HG03135 (cell line): ENCODE measurements around the gene RAD51B.
"Not testable (repeated sequence)": the region's sequence is repeated elsewhere in the genome, so short reads cannot be mapped to it uniquely, and the experiment has no call there.

ENCODE experiments used
- ATAC-seq: cut with Tn5 transposase; IDR thresholded peaks from one replicate; pipeline ENCODE4 v1.9.1; 2021; ENCODE audit warnings: mild to moderate bottlenecking, moderate library complexity; ENCODE audit not compliant: unreplicated experiment

The RAD51B gene

DNA sequence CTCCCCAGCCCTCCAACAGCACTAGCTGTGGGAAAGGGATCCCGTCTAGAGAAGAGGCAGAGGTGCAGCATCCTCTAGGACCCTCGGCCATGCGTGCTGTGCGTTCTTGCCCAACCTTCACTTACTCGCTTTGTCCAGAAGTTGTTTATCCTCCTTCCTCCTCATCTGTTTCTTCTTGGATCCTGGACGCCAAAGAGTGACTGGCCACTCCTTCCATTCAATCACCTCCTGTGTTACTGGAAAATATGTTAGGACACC is 832.8 kb downstream of the RAD51B start:
- ATAC-seq = no peak

DNA sequence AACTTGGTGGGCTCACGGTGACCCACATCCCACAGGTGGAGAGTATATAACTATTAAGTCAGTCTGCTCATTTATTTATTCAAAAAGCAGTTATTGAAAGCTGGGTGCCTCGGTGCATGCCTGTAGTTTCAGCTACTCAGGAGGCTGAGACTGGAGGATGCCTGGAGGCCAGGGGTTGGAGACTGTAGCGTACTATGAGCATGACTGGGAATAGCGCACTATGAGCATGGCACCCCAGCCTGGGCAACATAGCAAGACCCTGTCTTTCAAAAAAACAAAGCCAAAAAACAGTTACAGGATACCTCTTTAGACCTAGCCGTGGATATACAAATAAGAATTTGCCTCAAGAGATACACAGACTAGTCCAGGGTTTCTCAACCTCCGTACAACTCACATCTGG is 833.5 kb downstream of the RAD51B start:
- ATAC-seq = no peak

DNA sequence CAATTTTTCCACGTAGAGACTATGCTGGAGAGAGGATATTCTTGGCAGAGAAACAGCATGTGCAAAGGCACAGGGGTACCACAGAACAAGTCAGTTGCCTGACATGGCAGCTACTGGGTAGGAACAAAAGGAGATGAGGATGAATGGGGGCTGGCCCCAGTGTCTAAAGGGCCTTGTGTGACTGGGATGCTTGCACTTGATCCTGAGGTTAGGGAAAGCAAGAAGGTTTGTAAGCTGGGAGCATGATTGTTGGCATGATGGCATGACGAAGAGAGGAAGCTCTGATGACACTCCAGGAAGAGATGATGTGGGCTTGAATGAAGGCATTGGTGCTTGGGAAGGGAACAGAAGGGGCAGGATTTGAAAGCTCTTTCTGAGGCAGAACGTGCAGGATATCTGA is 834.2 kb downstream of the RAD51B start:
- no peak for ATAC-seq

DNA sequence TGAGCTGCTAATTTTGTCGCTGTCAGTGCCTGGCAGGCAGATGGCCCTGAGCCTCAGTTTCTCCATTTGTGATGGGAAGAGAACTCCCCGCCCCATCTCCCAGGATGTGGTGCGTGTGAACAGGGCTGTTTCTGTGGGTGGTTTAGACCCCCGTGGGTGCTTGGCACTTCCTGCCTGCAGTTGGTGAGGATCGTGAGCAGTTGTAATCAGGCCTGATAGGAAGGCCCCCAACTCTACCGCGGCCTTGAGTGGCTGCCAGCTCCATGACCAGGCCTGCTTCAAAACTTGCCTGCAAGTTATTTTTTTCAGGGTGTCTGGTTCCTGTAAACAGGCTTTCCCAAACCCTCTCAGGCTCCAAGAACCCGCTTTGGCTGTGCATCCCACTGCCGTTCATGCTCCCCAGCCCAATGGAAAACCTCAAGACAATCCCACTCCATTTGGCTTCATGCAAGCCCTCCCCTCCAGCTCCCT is 834.9 kb downstream of the RAD51B start:
- ATAC-seq = no peak

DNA sequence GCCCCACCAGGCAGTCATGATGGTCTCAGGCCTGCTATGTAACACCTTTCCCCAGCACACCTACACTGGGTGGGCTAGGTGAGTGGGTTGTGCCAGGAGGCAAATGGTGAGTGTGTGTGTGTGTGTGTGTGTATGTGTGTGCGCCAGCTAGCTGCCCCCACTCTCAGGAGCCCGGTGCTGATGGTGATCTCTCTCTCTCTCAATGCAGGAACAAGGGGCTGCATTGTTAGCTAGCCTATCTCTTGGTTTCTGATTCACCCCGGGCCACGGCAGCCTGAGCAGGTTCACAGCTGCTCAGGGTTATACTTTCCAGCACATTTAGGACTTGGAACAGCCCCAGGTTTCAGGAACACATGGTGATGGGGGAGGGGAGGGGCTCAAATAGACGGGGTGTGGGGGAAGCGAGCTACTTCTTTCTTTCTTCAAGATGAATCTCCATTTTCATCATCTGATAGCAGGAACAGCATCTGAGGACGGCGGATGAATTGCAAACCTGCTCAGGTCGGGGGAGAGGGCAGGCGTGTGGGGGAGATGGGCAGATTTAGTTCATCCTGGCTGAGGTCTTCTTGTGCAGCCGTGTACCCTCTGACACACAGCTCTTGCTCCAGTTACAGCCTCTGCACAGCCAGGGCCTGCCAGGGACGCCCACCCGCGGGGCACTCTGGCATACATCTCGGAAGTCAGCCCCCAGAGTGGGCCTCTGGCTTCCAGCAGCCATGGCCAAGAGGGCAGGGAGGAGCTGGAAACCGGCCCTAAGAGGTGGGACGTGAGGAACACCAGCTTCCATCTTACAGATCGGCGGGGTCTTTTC is 835.6 kb downstream of the RAD51B start:
- ATAC-seq = no peak

DNA sequence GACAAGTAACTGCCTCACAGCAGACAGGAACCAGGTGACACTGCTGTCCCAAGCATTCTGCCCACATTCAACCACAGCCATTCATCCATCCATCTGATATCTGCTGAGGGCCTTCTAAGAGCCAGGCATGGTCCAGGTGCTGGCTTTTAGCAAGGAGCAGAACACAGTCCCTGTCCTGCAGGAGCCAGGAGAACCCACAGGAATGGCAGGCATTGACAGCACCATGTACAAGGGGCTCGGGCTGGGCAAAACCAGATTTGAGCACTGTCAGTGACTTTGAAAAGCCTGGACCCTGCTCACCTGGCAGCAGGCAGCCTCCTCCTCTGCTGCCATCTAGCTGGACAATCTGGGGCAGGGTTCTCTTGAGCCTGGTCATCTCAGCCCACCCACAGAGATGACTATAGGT is 836.3 kb downstream of the RAD51B start:
- ATAC-seq = no peak

DNA sequence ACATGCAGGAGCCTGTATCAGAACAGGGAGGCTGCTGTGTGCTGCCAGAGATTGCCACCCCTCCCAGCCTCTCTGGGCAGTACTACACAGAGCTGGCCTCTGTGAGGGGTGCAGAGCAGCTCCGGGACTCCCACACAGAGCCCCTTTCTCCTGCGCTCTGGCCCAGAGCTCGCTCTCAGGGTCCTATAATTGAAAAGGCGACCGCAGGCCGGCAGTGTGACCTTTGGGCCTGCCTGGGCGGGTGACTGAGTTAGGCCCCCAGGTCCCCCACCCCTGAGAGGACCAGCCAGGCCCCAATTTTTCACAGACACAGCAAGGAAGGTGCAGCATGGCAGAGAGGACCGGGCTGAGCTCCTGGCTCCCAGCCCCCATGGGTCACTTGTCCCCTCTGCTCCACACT is 836.9 kb downstream of the RAD51B start:
- ATAC-seq = no peak

DNA sequence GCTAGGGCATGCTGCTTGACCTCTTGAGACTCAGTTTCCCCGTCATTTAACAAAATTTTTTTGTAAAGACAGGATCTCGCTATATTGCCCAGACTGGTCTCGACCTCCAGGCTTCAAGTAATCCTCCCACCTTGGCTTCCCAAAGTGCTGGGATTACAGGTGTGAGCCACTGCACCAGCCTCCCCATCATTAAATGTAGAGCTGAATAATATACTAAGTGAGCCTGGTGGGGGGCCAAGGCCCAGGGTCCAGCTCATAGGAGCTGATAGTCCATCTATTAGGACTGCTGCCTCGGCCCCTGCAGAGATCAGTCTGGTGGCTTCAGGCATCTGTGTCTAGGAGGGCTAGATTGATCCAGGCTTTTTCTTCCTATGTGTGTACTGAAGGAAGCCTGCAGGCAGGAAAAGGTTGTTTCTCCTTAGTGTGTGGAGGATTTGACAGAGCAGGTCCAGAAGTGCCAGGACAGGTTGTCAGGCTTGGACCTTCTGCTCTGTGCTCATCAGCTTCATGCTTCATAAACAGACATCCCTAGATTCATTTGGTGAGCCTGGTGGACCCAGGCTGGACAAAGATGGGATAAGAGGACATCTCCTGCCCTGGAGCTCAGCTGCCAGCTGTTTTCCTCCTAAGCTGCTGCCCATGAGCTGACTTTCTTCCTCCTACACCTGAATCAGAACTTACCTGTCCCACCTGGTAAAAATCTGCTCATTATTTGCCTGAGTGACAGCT is 837.9 kb downstream of the RAD51B start:
- ATAC-seq = no peak

DNA sequence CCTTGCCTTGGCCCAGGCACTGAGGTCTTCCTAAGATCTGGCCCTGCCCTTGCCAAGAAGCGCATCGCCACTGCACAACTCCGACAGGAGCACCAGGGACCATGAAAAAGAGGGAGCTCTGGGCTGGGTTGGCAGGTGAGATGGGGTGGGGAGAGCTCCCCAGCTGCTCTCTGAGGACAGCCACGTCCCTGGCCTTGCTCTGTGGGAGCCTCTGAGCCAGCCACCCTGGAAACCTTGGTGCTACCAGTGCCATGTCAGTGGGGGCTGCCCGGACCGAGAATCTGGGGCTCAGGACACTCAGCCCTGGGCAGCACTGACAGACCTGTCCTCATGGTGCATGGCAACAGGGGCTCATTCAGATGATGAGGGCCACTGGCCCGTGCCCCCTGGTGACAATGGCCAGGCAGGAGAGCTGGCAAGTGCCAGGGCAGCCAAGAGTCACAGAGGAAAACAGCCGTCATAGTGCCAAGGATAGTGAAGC is 838.5 kb downstream of the RAD51B start:
- no peak for ATAC-seq

DNA sequence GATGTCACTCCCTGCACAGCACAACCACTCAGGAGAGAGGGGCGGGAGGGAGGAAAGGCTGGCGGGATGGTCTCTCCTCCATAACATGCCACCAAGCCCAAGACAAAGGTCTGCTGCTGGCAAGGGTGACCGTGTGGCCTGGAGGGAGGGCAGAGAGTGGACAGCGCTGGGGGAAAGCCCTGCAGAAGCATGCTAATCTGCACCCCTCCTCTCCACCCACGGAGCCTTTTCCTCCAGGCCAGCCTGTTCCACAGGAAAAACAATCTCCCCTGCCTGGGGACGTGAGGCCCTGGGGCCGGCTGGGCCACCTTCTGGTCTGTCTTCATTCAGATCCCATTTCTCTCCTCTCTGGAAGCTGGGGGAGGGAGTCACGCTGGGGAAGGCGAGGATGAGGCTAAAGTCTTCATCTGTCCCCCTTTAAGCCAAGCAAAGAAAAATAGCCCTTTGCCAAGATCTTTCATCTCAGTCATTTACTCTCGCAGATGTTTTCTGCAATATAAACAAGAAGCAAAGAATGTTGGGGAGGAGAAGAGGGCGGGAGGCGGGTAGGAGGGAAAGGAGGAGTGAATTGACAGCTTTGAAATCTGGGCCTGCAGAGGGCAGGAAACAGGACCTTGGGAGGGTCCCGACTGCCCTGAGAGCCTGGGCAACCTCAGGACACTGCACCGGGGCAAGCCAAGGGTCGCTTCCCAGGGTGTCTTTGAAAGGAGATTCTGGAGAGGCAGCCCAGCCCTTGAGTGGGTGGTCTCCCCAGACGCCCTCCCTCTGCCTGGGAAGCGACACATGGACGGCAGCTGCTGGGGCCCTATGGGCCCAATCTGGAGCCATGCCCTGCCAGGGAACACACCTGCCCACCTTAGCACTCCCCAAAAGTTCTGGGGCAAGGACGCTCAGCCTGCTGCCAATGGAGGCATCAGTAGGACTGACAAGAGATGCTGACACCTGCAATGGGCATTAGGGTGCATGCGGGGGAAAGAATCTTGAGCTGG is 839.7 kb downstream of the RAD51B start:
- no peak for ATAC-seq

DNA sequence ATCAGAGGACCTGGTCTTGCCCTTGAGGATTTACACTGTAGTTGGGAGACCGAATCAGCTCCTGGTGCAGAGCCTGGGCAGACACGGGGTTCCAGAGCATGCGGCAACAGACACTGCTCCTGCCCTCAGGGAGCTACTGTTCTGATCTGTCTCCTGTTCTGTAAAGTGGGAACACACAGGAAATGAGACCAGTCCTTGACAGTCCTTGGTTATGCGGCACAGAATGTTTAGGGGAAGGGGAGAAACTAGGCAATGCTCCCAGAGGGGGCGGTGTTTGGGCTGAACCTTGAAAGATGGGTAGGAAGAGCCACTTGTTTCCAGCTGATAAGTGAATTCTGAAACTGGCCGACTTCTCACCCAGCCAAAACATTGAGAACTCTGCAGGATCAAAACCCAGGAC is 840.9 kb downstream of the RAD51B start:
- ATAC-seq = no peak

DNA sequence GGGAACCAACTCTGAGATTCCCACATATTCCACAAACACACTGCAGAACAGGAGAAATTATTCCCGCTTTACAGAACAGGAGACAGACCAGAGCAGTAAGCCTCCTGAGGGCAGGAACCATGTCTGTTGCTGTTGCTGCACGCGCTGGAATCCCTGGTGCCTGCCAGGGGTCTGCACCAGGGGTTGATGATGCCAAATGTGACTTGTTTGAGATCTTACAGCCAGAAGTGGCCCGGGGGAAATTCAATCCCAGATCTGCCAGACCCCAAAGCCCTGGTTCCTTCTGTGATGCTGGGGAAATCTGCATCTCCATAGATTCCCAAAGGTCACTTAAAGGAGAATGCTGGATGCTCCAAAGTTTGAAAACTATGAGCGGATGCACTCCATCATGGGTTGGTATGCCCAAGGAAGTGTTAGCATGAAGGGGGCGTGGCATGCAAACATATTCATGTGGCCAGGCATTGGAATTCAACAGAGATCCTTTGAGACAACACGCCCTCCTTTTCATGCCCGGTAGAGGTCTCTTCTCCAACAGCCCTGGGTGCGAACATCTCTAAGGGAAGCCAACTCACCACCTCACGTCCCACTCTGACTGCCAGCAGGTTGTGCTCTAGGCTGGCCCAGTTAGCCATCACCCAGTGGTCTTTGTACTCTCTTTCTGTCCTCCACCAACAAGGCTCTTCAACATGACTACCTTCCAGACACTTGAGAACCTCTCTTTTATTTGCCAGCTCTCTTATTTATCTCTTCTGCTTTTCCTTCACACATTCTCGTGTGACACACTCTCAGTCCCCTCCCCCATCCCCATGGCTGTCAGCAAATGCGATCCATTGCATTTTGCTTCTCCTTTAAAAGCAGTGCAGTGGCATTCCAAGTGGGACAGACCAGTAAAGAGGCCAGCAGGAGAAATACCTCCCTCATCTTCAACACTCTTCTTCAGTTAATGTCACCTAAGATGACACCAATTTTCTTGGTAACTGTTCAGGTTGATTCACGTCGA is 841.9 kb downstream of the RAD51B start:
- no peak for ATAC-seq

DNA sequence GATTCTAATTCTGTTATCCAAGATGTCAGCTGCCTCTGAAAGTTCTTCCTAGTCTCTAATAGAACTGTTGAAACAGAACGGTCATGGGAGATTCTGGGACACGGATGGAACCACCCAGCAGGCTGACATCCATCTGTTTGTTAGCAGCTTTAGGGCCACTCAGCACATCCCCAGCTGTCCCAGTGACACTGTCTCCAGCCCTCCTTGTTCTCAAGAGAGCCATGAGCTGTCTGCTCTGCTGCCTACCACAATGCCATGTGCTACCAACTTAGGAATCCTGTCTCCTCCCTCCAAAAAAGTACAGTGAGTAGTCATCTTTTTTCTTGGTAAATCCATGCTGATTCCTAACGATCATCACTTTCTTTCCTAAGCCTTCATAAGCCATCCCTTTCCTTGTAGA is 842.8 kb downstream of the RAD51B start:
- ATAC-seq = no peak

DNA sequence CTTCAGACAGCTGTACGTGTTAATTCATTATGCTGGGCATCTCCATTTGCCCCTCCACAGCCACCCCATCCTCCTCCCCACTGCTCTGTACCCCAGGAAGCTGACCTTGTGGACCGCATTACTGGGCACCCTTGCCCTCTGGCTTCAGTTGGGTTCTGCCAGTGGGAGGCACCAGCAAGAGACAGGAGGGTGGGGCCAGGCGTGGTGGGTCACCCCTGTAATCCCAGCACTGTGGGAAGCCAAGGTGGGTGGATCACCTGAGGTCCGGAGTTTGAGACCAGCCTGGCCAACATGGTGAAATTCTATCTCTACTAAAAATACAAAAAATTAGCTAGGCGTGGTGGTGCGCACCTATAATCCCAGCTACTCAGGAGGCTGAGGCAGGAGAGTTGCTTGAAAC is 843.2 kb downstream of the RAD51B start:
- not testable (repeated sequence) for ATAC-seq

DNA sequence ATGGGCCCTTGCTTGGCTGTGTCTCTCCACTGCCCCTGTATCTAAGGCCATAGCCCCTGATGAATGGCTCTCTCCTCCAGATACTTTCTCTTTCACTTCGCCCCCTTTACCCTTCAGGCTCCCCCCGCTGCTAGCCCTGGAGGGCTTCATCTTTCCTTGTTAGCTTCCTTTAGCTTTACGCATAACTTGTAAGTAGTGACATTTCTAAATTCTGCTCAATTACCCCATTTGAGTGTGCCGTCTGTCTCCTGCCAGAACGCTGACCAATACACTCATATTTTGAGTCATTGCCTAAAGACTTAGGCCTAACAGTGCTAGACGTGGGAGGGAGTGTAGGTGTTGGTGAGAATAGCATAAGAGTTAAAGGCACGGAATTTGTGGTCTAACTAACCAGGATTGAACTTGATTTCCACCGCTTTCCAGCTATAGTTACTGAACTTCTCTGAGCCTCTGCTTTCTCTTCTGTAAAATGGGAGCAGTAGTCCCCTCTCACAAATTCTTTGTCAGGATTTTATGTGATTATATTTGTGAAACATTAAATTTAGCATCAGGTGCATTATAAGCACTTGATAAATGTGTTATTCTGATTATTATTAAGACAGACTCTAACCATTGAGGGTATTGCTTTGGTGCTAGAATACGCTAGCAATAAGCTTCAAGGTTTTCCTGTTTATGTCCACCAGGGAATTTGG is 844.0 kb downstream of the RAD51B start:
- peak; percentile 70 for ATAC-seq

DNA sequence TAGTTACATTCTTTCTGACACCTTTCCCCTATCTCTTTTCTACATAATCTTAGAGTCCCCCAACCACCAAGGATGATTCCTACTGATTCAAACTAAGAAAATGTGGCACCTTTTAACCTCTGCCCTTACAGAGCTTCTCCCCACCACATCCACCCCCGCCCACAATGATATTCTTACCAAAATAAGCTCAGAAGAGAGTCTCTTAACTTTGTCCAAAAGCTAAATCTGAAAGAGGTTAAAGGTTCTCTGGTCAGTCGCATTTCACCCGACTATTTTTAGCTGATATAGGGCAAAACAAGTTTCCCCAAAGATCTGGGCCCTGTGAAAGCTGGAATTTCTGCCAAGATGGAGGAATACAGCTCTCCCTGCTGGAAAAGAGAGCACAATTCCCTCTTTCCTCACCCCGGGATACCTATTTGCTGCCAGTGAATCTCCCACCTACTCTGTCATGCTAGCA is 844.7 kb downstream of the RAD51B start:
- no peak for ATAC-seq

DNA sequence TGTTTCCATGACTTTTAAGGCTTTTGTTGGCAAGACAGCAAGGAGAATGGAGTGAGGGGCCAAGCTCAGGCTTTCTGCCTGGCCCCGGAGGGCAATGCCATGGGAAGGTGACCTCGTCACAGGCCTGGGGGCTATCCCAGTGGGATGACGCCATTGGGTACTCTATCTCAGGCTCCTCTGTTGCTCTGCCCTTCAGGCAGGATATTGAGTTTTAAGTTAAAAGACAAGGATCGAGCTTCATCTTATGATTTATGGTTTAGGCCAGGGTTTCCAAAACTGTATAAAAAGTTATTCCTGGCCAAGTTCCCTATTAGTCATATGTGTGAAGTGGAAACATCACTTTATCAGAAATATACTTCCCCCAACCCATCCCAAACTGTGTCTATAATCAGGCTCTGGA is 845.6 kb downstream of the RAD51B start:
- no peak for ATAC-seq

DNA sequence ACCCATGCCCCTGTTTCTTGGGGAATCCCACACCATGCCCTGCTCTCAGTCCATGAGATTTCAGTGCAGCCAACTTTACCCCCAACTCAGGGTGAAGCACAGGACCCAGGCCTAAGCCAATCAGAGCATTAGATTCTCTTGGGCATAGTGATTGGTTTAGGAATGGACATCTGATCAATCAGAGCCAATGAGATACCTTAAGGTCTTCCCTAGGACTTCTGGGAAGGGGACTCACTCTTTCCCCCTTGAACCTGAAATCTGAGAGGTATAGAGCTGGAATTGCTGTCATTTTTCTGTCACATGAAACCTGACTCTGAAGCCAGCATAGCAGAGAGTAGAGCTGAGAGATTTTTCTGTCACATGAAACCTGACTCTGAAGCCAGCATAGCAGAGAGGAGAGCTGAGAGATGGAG is 846.2 kb downstream of the RAD51B start:
- ATAC-seq = no peak

DNA sequence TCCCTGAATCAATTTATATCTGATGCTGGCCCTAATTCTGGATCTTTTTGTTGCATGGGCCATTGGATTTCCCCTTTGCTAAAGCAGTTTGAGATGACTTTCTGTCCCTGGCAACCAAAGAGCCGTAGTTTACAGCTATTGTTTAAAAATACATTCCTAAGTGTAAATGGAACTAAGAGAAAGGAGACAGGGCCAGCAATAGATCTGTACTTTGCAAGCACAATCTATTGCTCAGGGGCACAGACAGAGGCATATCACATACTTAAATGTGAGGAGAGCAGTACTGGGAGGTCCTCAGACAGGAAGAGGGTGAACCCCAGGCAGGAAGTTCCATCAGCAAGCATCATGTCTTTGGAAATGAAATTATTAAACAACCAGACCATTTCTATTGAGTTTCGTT is 846.7 kb downstream of the RAD51B start:
- ATAC-seq = no peak
